Left lung (tissue), 10 donors: ENCODE measurements around the gene ANXA4. TPM values are rescaled to one million over a fixed set of nuclear protein-coding genes. Genes with fewer than 3 reads are reported as not detected.

ENCODE experiments used
- ATAC-seq: fragments of 200-7000 bp; cut with Tn5 transposase; one replicate; pipeline ENCODE4 v1.9.1; 2020; ENCODE audit warnings: moderate library complexity
- DNase-seq, 4 donors: peaks; one replicate each; pipeline ENCODE4 v3.0.0-alpha.2; 2013 to 2020
- H3K27ac ChIP-seq, 2 donors: fragments of 200-600 bp; sonication (generic) in 1 of 2; one replicate each; pipeline versions ENCODE4 v1.5.0 to v1.8.0; 2020 to 2021
- H3K27me3 ChIP-seq, 2 donors: fragments of 200-600 bp; sonication (generic) in 1 of 2; one replicate each; pipeline versions ENCODE4 v1.5.0 to v1.8.0; 2020 to 2021
- H3K36me3 ChIP-seq, 2 donors: fragments of 200-600 bp; sonication (generic) in 1 of 2; one replicate each; pipeline versions ENCODE4 v1.5.0 to v1.8.0; 2020 to 2021
- H3K4me1 ChIP-seq, 2 donors: fragments of 200-600 bp; one replicate each; pipeline ENCODE4 v1.8.0; 2021
- H3K4me3 ChIP-seq, 2 donors: fragments of 200-600 bp; sonication (generic) in 1 of 2; one replicate each; pipeline versions ENCODE4 v1.5.0 to v1.8.0; 2020 to 2021; ENCODE audit warnings: mild to moderate bottlenecking in 1 of 2
- H3K9me3 ChIP-seq, 2 donors: fragments of 200-600 bp; sonication (generic) in 1 of 2; one replicate each; pipeline versions ENCODE4 v1.5.0 to v1.8.0; 2020 to 2021
- intact Hi-C, 2 donors: fragments of 100-400 bp; cut with DNase I; formaldehyde crosslinking; loops; one replicate each; pipeline versions ENCODE4 v1.11.2 to v1.14.2; 2022
- polyA plus RNA-seq, 6 donors: library from polyadenylated mRNA; unstranded; fragments of 120-200 nt; gene quantifications; one replicate each; pipeline ENCODE4 v1.2.1, GENCODE V29; 2013; ENCODE audit not compliant: insufficient read length in 6 of 6
- total RNA-seq, 2 donors: library from RNA; stranded (reverse); fragmentation: NEBNext Ultra II Directional; extraction: Animal tissue kit (Norgen Biotek cat#: 25700); gene quantifications; one replicate each; pipeline ENCODE4 v1.2.1, GENCODE V29; 2021
- TF ChIP-seq, protein P1 (sequence below), 2 donors: fragments of 200-600 bp; sonication (generic) in 1 of 2; IDR thresholded peaks; one replicate each; pipeline versions ENCODE4 v1.5.0 to v1.8.0; 2021; ENCODE audit warnings: antibody characterized with exemption in 2 of 2
- donor health status: DM: no; HTN: yes; CAD: no.
- donor health status: DM: no; HTN: no; CAD: no.

Gene ANXA4
- total and polyA plus RNA-seq, 8 donors, result 74.9 to 217 (median 85.7) TPM

DNA sequence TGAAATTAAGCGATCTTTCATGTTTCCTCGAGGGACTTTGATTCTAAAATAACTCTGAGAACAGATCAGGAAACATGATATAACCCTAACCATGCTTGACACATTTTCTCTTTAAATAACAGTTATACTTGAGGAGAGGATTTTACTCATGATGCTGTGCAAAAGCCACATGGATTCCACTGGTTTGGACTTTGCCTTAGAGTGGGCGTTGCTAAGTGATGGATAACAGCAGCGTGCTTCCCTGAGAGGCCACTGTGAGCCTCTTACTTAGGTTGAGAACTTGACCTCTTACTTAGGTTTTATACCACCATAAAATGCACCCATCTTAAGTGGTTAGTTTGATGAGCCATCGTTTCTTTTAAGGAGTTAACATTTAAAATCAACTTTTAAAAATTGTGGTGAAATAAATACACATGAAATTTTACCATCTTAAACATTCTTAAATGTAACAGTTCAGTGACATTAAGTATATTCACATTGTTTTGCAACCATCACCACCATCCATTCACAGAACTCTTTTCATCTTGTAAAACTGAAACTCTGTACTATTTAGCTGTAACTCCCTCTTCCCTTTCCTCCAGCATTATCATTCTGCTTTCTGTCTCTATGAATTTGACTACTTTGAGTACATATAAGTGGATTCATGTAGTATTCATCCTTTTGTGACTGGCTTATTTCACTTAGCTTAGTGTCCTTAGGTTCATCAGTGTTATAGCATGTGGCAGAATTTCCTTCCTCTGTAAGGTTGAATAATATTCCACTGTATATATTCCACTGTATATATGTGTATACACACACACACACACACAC, 22.6 kb downstream of the ANXA4 start:
- intact Hi-C loops, result no loop called here
- peaks cover 3 to 56% of the 10 kb centered on the region in 2 donors for H3K4me1 ChIP-seq
- H3K27ac ChIP-seq, result peak overlapping the region in 1 of 2 donors; percentile 11
- no peak overlapping the region for H3K4me3 ChIP-seq
- no peaks in the 10 kb centered on the region for H3K27me3 ChIP-seq
- no peak for ATAC-seq
- peaks cover 0 to 5% of the 10 kb centered on the region in 2 donors for H3K36me3 ChIP-seq
- no peaks in the 10 kb centered on the region for H3K9me3 ChIP-seq
- DNase-seq, result no peak
- TF ChIP-seq, protein P1, sequence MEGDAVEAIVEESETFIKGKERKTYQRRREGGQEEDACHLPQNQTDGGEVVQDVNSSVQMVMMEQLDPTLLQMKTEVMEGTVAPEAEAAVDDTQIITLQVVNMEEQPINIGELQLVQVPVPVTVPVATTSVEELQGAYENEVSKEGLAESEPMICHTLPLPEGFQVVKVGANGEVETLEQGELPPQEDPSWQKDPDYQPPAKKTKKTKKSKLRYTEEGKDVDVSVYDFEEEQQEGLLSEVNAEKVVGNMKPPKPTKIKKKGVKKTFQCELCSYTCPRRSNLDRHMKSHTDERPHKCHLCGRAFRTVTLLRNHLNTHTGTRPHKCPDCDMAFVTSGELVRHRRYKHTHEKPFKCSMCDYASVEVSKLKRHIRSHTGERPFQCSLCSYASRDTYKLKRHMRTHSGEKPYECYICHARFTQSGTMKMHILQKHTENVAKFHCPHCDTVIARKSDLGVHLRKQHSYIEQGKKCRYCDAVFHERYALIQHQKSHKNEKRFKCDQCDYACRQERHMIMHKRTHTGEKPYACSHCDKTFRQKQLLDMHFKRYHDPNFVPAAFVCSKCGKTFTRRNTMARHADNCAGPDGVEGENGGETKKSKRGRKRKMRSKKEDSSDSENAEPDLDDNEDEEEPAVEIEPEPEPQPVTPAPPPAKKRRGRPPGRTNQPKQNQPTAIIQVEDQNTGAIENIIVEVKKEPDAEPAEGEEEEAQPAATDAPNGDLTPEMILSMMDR (IDR thresholded peaks at IDR 0.05), result no peak

GRCh38 chr2:69765096-69765380, 23.1 kb downstream of the ANXA4 start:
- Histone ChIP-seq H3K36me3 (peaks cover 0 to 5% of the 10 kb centered on the region in 2 donors), H3K4me3 (no peak overlapping the region), H3K9me3 (no peaks in the 10 kb centered on the region), H3K27ac (peak overlapping the region in 1 of 2 donors; percentile 11), H3K4me1 (peaks cover 8 to 62% of the 10 kb centered on the region in 2 donors), H3K27me3 (no peaks in the 10 kb centered on the region)
- ATAC-seq, result no peak
- intact Hi-C loops, result no loop called here
- TF ChIP-seq, protein P1 (IDR thresholded peaks at IDR 0.05), result no peak
- no peak for DNase-seq

DNA sequence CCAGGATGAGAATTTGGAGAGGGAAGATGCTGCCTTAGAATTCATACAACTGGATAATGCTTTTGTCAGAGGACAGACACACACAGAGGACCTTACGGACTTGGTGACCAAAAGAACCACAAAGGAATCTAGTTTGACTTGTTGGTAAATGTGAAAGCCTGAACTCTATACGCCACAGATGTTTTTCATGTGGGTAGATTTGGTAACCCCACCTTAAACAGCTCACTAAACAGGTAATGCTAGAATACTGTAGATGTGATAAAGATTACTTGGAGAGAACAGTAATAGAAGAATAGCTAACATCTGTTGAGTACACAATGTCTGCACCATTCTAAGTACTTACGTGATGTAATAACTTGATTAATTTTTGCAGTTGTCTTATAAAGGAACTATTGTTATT, 24.1 kb downstream of the ANXA4 start:
- H3K9me3 ChIP-seq, result no peaks in the 10 kb centered on the region
- TF ChIP-seq, protein P1 (IDR thresholded peaks at IDR 0.05), result no peak
- H3K4me3 ChIP-seq, result no peak overlapping the region
- peaks cover 0 to 5% of the 10 kb centered on the region in 2 donors for H3K36me3 ChIP-seq
- DNase-seq (no peak), ATAC-seq (no peak)
- peaks cover 8 to 70% of the 10 kb centered on the region in 2 donors for H3K4me1 ChIP-seq
- no peak overlapping the region for H3K27ac ChIP-seq
- no peaks in the 10 kb centered on the region for H3K27me3 ChIP-seq
- intact Hi-C loops, result no loop called here

DNA sequence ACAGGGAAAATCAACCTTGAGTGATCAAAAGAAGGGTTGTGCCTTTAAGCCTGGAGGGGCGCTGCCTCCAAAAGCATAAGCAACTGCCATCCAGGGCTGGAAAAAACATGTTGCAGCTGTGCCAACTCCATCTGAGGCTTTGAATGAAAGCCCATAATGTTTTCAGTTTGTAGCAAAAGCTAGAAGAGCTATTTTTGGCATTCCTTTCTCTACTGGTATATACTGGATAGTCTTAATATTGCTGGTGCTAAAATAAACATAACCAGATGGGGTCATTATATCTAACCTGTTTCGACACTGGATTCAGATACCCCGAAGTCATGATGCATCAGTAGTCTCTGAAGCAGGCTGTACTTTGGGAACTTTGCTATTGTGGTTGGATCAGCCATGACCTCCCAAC, 25.1 kb downstream of the ANXA4 start:
- Histone ChIP-seq H3K27me3 (no peaks in the 10 kb centered on the region), H3K4me1 (peaks cover 8 to 80% of the 10 kb centered on the region in 2 donors), H3K27ac (peak overlapping the region in 1 of 2 donors; percentile 41), H3K9me3 (no peaks in the 10 kb centered on the region), H3K36me3 (peaks cover 0 to 5% of the 10 kb centered on the region in 2 donors), H3K4me3 (no peak overlapping the region)
- intact Hi-C loops, result no loop called here
- TF ChIP-seq, protein P1 (IDR thresholded peaks at IDR 0.05), result no peak
- ATAC-seq (no peak), DNase-seq (peak in 1 of 4 donors; percentile 72)

- H3K27me3 ChIP-seq, result no peaks in the 10 kb centered on the region
- no peak overlapping the region for H3K27ac ChIP-seq
- TF ChIP-seq, protein P1 (IDR thresholded peaks at IDR 0.05), result no peak
- ATAC-seq (no peak), DNase-seq (no peak)
- intact Hi-C loops, result no loop called here
- peaks cover 13 to 81% of the 10 kb centered on the region in 2 donors for H3K4me1 ChIP-seq
- H3K9me3 ChIP-seq, result no peaks in the 10 kb centered on the region
- H3K4me3 ChIP-seq, result no peak overlapping the region
- peaks cover 0 to 2% of the 10 kb centered on the region in 2 donors for H3K36me3 ChIP-seq
Measured at GRCh38 chr2:69768235-69768634, 26.3 kb downstream of the ANXA4 start.
